DOHH2 (cell line): ENCODE results near the gene CKM.

Source experiments
- EZH2phosphoT487 ChIP-seq: fragments of 200-600 bp; sonication (generic); IDR thresholded peaks from 2 replicates; pipeline ENCODE4 v1.6.1; 2017; ENCODE audit warnings: borderline replicate concordance, mild to moderate bottlenecking, antibody characterized with exemption, low read length, moderate library complexity, mixed read lengths
- TF ChIP-seq, protein P1 (sequence below): fragments of 200-600 bp; sonication (generic); IDR thresholded peaks from one replicate; pipeline ENCODE4 v1.5.1; 2014; ENCODE audit warnings: antibody characterized with exemption, mild to moderate bottlenecking, low read depth, low read length; ENCODE audit not compliant: poor library complexity, severe bottlenecking

DNA sequence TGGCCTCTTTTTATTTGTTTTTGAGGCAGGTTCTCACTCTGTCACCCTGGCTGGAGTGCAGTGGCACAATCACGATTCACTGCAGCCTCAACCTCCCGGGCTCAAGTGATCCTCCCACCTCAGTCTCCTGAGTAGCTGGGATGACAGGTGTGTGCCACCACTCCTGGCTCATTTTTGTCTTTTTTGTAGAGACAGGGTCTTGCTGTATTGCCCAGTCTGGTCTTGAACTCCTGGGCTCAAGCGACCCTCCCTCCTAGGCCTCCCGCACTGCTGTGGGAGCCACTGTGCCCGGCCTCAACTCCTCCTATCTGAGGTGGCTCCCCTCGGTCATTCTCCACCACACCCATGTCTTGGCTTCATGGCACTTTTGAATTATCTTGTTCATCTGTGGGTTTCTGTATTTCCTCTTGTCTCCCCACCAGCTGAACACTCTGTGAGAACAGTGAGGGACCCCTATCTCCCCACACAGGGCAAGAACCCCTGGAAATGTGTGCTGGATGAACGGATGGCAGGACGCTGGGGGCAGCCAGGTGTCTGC is 7.9 kb downstream of the CKM start:
- TF ChIP-seq, protein P1, sequence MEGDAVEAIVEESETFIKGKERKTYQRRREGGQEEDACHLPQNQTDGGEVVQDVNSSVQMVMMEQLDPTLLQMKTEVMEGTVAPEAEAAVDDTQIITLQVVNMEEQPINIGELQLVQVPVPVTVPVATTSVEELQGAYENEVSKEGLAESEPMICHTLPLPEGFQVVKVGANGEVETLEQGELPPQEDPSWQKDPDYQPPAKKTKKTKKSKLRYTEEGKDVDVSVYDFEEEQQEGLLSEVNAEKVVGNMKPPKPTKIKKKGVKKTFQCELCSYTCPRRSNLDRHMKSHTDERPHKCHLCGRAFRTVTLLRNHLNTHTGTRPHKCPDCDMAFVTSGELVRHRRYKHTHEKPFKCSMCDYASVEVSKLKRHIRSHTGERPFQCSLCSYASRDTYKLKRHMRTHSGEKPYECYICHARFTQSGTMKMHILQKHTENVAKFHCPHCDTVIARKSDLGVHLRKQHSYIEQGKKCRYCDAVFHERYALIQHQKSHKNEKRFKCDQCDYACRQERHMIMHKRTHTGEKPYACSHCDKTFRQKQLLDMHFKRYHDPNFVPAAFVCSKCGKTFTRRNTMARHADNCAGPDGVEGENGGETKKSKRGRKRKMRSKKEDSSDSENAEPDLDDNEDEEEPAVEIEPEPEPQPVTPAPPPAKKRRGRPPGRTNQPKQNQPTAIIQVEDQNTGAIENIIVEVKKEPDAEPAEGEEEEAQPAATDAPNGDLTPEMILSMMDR = no peak
- TF ChIP-seq EZH2phosphoT487 = no peak
